ENCODE data around the gene OR10K1.

- TF ChIP-seq POLR2A (IDR thresholded peaks at IDR 0.05) (no peak), CTCF (IDR thresholded peaks at IDR 0.05) (no peak)
Measured at GRCh38 chr1:158445376-158445775, 16.3 kb upstream of the OR10K1 start.

All from breast epithelium (tissue), 3 donors.